ENCODE measurements around the gene RTN4RL2. TPM values are rescaled to one million over a fixed set of nuclear protein-coding genes. Genes with fewer than 3 reads are reported as not detected.

Gene RTN4RL2
- total RNA-seq, 1 experiment from 2014 or later = 3.6 TPM

- Mint-ChIP-seq H3K4me1 (ENCODE audit: low read depth, unreplicated experiment) (peaks cover 38% of the 10 kb centered on the region), H3K27ac (ENCODE audit: unreplicated experiment) (no peak overlapping the region), H3K9me3 (ENCODE audit: low read depth, unreplicated experiment) (no peaks in the 10 kb centered on the region), H3K27me3 (ENCODE audit: unreplicated experiment) (no peaks in the 10 kb centered on the region), H3K4me3 (ENCODE audit: low read depth, unreplicated experiment) (no peak overlapping the region), H3K36me3 (ENCODE audit: insufficient read depth, unreplicated experiment) (peaks cover 36% of the 10 kb centered on the region)
- no TSS peak for BruUV-seq (replicated peaks)
- DNase-seq = no peak
- no peak for TF ChIP-seq CTCF (IDR thresholded peaks at IDR 0.05; ENCODE audit: unreplicated experiment)
- intact Hi-C loops (cut with micrococcal nuclease; ENCODE audit: unreplicated experiment) = no loop called here
- CTCF ChIA-PET = no interaction called here
Measured at GRCh38 chr11:57428643-57429042, 31.7 kb upstream of the RTN4RL2 start.

GRCh38 chr11:57429946-57430345 lies 30.4 kb upstream of the RTN4RL2 start:
- CTCF ChIA-PET = interaction anchor here (0.9 kb wide), 1 partner anchor 14 kb away, joined by 3 read pairs; no protein-coding TSS in a partner anchor
- intact Hi-C loops (cut with micrococcal nuclease; ENCODE audit: unreplicated experiment) = no loop called here

GRCh38 chr11:57430952-57431351 lies 29.4 kb upstream of the RTN4RL2 start:
- Mint-ChIP-seq H3K4me1 (ENCODE audit: low read depth, unreplicated experiment) (peaks cover 41% of the 10 kb centered on the region), H3K36me3 (ENCODE audit: insufficient read depth, unreplicated experiment) (peaks cover 24% of the 10 kb centered on the region), H3K4me3 (ENCODE audit: low read depth, unreplicated experiment) (no peak overlapping the region), H3K27ac (ENCODE audit: unreplicated experiment) (no peak overlapping the region), H3K27me3 (ENCODE audit: unreplicated experiment) (no peaks in the 10 kb centered on the region), H3K9me3 (ENCODE audit: low read depth, unreplicated experiment) (no peaks in the 10 kb centered on the region)
- no peak for TF ChIP-seq CTCF (IDR thresholded peaks at IDR 0.05; ENCODE audit: unreplicated experiment)
- BruUV-seq (replicated peaks) = no TSS peak
- no peak for DNase-seq
- CTCF ChIA-PET = interaction anchor here (0.5 kb wide), 1 partner anchor 1630 kb away, joined by 5 read pairs; no protein-coding TSS in a partner anchor
- intact Hi-C loops (cut with micrococcal nuclease; ENCODE audit: unreplicated experiment) = no loop called here

More at GRCh38 chr11:57429946-57430345, 30.4 kb upstream of the RTN4RL2 start:
- TF ChIP-seq CTCF (IDR thresholded peaks at IDR 0.05; ENCODE audit: unreplicated experiment) = no peak
- peaks cover 42% of the 10 kb centered on the region for H3K4me1 Mint-ChIP-seq (ENCODE audit: low read depth, unreplicated experiment)
- BruUV-seq (replicated peaks) = no TSS peak
- H3K27ac Mint-ChIP-seq (ENCODE audit: unreplicated experiment) = no peak overlapping the region
- no peaks in the 10 kb centered on the region for H3K27me3 Mint-ChIP-seq (ENCODE audit: unreplicated experiment)
- H3K4me3 Mint-ChIP-seq (ENCODE audit: low read depth, unreplicated experiment) = no peak overlapping the region
- DNase-seq = no peak
- no peaks in the 10 kb centered on the region for H3K9me3 Mint-ChIP-seq (ENCODE audit: low read depth, unreplicated experiment)
- peaks cover 31% of the 10 kb centered on the region for H3K36me3 Mint-ChIP-seq (ENCODE audit: insufficient read depth, unreplicated experiment)

- Mint-ChIP-seq H3K27me3 (ENCODE audit: unreplicated experiment) (no peaks in the 10 kb centered on the region), H3K36me3 (ENCODE audit: insufficient read depth, unreplicated experiment) (peaks cover 12% of the 10 kb centered on the region), H3K4me1 (ENCODE audit: low read depth, unreplicated experiment) (peaks cover 29% of the 10 kb centered on the region), H3K9me3 (ENCODE audit: low read depth, unreplicated experiment) (no peaks in the 10 kb centered on the region), H3K27ac (ENCODE audit: unreplicated experiment) (no peak overlapping the region), H3K4me3 (ENCODE audit: low read depth, unreplicated experiment) (no peak overlapping the region)
- BruUV-seq (replicated peaks) = no TSS peak
- no peak for TF ChIP-seq CTCF (IDR thresholded peaks at IDR 0.05; ENCODE audit: unreplicated experiment)
- no peak for DNase-seq
- CTCF ChIA-PET = interaction anchor here (0.8 kb wide), 1 partner anchor 14 kb away, joined by 13 read pairs; no protein-coding TSS in a partner anchor
- intact Hi-C loops (cut with micrococcal nuclease; ENCODE audit: unreplicated experiment) = no loop called here
Measured at GRCh38 chr11:57432149-57432561, 28.2 kb upstream of the RTN4RL2 start.
